ENCODE results near the gene ZEB2. TPM values are rescaled to one million over a fixed set of nuclear protein-coding genes. Genes with fewer than 3 reads are reported as not detected.
A peak's percentile ranks its signal among the peaks of the same experiment; 100 is the strongest.

ZEB2 gene
- total RNA-seq = 100 to 1,000 TPM; 246 to 288 TPM
- long read RNA-seq, donor 1, full-length matches to known transcripts = 7 of 42 reads
- long read RNA-seq, donor 1, partial matches to known transcripts = 8 of 42 reads
- long read RNA-seq, donor 1, other reads (novel, unspliced or antisense) = 27 of 42 reads
- long read RNA-seq, donor 2, full-length matches to known transcripts = 4 of 45 reads
- long read RNA-seq, donor 2, partial matches to known transcripts = 7 of 45 reads
- long read RNA-seq, donor 2, other reads (novel, unspliced or antisense) = 34 of 45 reads

GRCh38 chr2:144519934-144520731 lies at the start of gene ZEB2:
ZEB2 (minus strand) TSS chr2:144520119; CDS start chr2:144517350, 2,769 bp downstream.
- DNase-seq (ENCODE audit: low spot score) = peak; percentile 84
- intact Hi-C loops (cut with DNase I) = loop anchor here (5.0 to 10.0 kb wide), 4 partner anchors 73 to 1235 kb away; a partner anchor contains a TSS

GRCh38 chr2:144567745-144568144 lies 47.8 kb upstream of the ZEB2 start:
- DNase-seq (ENCODE audit: low spot score) = no peak
- intact Hi-C loops (cut with DNase I) = no loop called here

GRCh38 chr2:144566448-144566847 lies 46.5 kb upstream of the ZEB2 start:
- intact Hi-C loops (cut with DNase I) = no loop called here
- DNase-seq (ENCODE audit: low spot score) = no peak

GRCh38 chr2:144560251-144560650 lies 40.3 kb upstream of the ZEB2 start:
- DNase-seq (ENCODE audit: low spot score) = no peak
- intact Hi-C loops (cut with DNase I) = no loop called here

GRCh38 chr2:144559681-144560080 lies 39.8 kb upstream of the ZEB2 start:
- intact Hi-C loops (cut with DNase I) = no loop called here
- DNase-seq (ENCODE audit: low spot score) = no peak

- DNase-seq (ENCODE audit: low spot score) = no peak
- intact Hi-C loops (cut with DNase I) = no loop called here
Measured at GRCh38 chr2:144559242-144559641, 39.3 kb upstream of the ZEB2 start.

- no peak for DNase-seq (ENCODE audit: low spot score)
- intact Hi-C loops (cut with DNase I) = no loop called here
Measured at GRCh38 chr2:144554492-144555210, 34.7 kb upstream of the ZEB2 start.

- DNase-seq (ENCODE audit: low spot score) = no peak
- intact Hi-C loops (cut with DNase I) = no loop called here
Measured at GRCh38 chr2:144553379-144553778, 33.5 kb upstream of the ZEB2 start.

GRCh38 chr2:144552821-144553220 lies 32.9 kb upstream of the ZEB2 start:
- intact Hi-C loops (cut with DNase I) = no loop called here
- no peak for DNase-seq (ENCODE audit: low spot score)

- intact Hi-C loops (cut with DNase I) = no loop called here
- DNase-seq (ENCODE audit: low spot score) = no peak
Measured at GRCh38 chr2:144550911-144551310, 31.0 kb upstream of the ZEB2 start.

GRCh38 chr2:144550084-144550483 lies 30.2 kb upstream of the ZEB2 start:
- no peak for DNase-seq (ENCODE audit: low spot score)
- intact Hi-C loops (cut with DNase I) = no loop called here

GRCh38 chr2:144548532-144549191 lies 28.7 kb upstream of the ZEB2 start:
- intact Hi-C loops (cut with DNase I) = no loop called here
- no peak for DNase-seq (ENCODE audit: low spot score)

- no peak for DNase-seq (ENCODE audit: low spot score)
- intact Hi-C loops (cut with DNase I) = no loop called here
Measured at GRCh38 chr2:144548088-144548487, 28.2 kb upstream of the ZEB2 start.

- intact Hi-C loops (cut with DNase I) = no loop called here
Measured at GRCh38 chr2:144547494-144547893, 27.6 kb upstream of the ZEB2 start.

GRCh38 chr2:144546933-144547332 lies 27.0 kb upstream of the ZEB2 start:
- DNase-seq (ENCODE audit: low spot score) = no peak
- intact Hi-C loops (cut with DNase I) = no loop called here

More at GRCh38 chr2:144547494-144547893, 27.6 kb upstream of the ZEB2 start:
- no peak for DNase-seq (ENCODE audit: low spot score)

- DNase-seq (ENCODE audit: low spot score) = no peak
- intact Hi-C loops (cut with DNase I) = no loop called here
Measured at GRCh38 chr2:144545787-144546186, 25.9 kb upstream of the ZEB2 start.

- intact Hi-C loops (cut with DNase I) = no loop called here
- DNase-seq (ENCODE audit: low spot score) = no peak
Measured at GRCh38 chr2:144544053-144544452, 24.1 kb upstream of the ZEB2 start.

GRCh38 chr2:144541396-144541795 lies 21.5 kb upstream of the ZEB2 start:
- intact Hi-C loops (cut with DNase I) = no loop called here
- no peak for DNase-seq (ENCODE audit: low spot score)

- no peak for DNase-seq (ENCODE audit: low spot score)
- intact Hi-C loops (cut with DNase I) = no loop called here
Measured at GRCh38 chr2:144539289-144539782, 19.4 kb upstream of the ZEB2 start.

All from posterior vena cava (tissue), 2 donors.